Inflammatory macrophage (primary cell): ENCODE results near the gene SLC6A9.

ENCODE experiments used
- DNase-seq, 2 donors: peaks; one replicate each; pipeline ENCODE4 v3.0.0-alpha.2; 2020 to 2022
- total RNA-seq, 18 experiments: gene quantifications; one replicate each; lab custom pipeline; 2026; ENCODE audit warnings: mixed read lengths in 6 of 18, inconsistent platforms in 2 of 18; lab: John Stamatoyannopoulos, UW

The SLC6A9 gene
- total RNA-seq, result 0 to 0.65 (median 0.10) reads per million in 18 experiments

DNA sequence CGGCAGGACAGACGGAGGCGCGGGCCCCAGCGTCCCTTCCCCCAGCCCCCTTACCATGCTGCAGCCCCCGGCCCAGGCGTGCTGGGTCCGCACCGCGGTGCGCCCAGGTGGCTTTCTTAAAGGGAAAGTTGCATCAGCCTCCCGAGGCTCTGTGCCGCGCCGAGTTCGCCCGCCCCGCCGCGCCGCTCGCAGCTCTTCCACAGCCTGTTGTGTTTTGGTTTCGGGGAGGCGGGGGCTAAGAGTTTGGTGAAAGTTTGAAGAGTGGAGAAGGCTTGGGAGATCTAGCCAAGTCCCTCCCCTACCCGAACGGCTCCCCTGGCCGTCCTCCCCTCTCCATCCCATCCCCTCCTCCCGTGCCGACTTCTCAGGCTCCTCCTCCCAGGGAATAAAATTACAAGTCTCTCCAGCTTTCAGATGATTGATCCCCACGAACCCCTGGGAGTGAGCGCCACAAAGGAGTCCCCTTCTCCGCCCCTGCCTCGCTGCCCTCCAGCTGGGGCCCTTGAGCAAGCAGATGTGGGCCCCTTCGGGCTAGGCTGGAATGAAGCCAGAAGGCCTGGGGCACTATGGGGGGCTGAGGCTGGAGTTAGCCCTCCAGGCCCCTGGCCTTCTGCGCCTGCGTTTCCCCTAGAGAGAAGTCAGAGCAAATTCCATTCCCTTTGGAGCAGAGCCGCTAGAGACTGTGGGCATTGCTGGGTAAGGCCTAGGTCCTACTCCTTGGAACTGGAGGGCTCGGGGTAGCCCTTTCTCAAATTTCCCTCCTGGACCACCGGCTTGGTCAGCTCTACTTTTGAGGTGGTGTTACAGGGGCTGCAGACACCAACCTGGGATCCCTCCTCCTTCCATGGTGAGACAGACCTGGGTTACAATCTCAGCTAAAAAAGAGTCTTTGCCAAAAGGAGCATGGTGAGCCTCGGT, at the start of gene SLC6A9:
Gene SLC6A9 (minus strand): TSS at position 211 of the 918 bp plus-strand sequence. CDS start 7,185 bp downstream, outside the sequence.
- no peak for DNase-seq

DNA sequence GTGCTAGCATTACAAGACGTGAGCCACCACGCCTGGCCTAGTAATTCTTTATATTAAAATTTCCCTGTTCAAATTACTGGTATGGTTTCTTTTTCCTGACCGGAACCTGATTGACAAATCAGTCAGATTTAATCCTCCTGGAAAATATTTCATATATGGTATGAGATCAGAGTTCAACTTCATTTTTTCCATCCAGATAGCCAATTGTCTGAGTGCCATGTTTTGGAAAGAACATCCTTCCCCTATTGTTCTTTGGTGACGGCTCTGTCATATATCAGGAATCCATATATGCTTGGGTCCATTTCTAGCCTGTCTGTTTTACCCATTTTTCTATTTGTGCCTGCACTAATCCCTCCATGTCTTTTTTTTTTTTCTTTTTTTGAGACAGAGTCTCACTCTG, 48.3 kb upstream of the SLC6A9 start:
- no peak for DNase-seq

DNA sequence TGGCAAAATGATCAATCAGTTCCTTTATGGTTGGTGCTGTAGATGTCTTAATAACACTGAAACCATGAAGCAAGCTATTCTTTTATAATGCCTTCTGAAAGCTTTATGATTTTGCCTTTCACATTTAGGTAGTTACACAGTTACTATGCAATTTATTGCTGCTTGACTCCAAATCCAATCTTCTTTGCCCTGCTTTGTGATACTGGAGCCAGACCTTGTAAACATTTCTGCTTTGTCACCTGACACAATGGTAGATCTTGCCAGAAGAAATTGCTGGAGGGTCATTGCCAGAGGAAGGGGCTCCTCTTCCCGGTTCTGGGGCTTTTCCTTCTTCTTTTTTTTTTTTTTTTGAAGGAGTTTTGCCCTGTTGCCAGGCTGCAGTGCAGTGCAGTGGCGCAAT, 46.8 kb upstream of the SLC6A9 start:
- DNase-seq, result no peak

DNA sequence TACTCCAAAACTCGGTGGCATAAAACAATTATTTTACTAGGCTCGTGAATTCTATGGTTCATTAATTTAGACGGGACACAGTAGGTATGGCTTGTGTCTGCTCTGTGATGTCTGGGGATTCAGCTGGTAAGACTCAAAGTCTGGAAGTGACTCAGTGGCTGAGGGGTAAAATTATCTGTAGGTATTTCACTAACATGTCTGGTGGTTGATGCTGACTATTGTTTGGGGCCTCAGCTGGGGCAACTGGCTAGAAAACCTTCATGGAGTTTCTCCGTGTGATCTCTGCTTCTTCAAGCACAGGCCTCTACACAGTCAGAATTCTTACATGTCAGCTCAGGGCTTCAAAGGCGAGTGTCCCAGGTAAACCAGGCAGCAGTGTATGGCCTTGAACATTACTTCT, 46.2 kb upstream of the SLC6A9 start:
- DNase-seq, result no peak

DNA sequence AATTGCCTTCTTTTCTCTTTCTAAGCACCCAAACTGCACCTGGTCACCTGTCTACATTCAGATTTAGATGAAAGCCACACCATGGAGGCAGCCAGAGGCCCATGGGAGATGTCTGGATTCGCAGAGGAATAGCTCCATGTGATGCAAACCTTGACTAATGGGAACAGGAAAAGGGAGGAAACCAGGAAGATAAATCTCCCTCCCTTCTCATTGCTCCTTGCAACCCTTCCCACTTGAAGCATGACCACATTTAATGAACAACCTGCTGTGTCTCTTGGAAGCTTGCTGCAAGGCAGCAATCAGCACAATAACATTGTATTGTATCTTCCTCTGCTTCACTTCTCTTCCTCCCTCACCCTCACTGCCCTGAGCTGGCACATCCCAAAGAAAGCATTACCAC, 44.8 kb upstream of the SLC6A9 start:
- DNase-seq, result no peak

DNA sequence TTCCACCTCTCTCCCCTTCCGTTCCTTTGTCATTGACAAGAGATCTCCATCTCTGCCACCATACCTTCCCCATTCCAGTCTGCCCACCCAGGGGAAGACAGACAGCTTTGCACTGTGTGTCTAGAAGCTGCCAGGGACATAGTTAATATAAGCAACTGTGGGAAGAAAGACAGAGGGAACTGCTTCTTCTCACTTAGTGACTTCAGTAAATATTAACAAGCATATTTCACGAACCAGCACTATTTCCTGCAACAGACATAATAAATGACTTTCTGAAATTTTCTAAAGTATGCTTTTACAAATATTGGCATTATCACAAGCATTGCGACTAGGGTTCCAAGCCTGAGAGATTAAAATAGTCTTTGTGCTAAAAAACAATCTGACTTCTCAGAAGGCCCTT, 43.2 kb upstream of the SLC6A9 start:
- no peak for DNase-seq

DNA sequence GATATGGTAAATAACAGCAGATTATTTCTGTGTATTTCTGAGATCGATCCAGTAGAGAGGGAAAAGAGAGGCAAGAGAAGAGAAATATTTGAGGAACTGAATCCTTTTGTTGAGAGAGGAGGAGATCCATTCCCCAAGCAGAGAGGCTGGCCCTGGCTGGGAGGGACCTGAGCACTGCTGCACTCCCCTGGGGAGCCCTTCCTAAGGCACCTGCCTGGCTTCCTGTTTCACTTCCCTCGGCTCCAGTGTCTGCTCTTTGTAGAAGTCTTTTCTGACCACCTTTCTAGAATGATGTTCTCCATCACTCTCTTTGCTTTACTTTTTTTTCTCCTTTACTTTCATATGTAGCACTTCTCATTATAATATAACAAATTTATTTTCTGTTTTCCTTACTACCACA, 42.3 kb upstream of the SLC6A9 start:
- no peak for DNase-seq

DNA sequence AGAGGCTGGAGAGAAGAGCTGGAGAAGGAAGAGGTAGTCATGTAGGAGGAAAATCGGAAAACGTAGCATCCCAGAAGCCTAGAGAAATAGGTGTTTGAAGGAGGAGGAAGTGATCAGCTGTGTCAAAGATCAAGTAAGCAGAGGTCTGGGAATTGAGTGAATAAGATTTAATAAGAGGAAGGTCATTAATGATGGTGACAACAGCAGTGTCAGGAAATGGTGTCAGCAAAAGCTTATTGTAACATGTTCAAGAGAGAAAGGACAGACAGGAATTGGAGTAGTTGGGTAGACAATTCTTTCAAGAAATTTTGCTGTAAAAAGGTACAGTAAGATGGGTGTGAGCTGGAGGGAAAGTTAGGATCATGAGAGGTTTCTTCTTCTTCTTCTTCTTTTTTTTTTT, 41.6 kb upstream of the SLC6A9 start:
- peak in 1 of 2 donors; percentile 29 for DNase-seq

DNA sequence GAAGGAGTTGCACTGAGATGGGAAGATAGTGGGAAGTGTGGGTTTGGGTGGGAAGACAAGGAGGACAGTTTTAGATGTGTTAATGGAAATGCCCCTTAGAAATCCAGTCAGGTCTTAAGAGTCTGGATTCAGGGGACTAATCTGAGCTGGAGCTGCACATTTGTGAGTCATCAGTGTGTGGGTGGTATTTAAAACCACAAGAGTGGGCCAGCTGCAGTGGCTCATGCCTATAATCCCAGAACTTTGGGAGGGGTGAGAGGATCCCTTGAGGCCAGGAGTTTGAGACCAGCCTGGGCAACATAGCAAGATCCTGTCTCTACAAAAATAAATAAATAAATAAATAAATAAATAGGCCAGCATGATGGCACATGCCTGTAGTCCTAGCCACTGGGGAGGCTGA, 40.9 kb upstream of the SLC6A9 start:
- DNase-seq, result peak; percentile 74 to 87

DNA sequence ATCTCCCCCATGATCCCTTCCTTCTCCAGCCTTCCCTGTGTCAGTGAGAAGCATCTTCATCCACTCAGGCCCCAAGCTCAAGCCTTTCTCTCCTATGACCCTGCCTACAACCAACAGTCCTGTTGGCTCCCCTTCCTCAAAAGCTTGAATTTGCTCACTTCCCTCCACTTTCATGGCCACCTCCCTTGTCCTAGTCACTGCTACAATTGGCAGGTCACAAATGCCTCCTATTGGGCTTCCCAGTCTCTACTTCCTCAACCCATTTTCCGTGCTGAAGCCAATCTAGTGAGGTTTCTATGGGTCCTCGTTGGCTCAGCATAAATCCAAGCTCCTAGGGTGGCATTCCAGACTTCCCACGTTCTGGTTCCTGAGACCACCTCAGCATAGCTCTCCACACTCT, 40.2 kb upstream of the SLC6A9 start:
- peak; percentile 40 to 44 for DNase-seq

DNA sequence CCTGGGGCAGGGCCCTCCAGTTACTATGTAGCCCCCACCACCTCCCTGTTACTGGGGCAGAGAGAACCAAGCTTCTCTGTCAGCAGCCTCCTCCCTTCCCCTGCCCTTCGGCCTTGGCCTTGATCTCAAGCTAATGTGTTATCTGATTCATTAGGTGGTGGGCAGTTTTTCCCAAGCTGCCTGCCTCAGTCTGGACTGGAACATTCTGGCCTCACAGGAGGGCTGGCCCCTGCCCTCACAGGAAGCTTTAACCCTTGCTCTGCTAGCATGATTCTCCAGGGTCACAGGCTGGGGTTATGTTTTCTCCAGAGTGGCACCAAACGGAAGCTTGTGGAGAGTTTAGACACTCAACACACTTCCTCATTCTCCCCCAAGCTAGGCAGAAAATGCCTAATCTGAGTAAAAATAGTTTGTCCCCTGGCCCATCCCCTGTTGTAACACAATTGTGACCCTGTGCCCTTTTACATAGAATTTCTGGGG, 37.2 kb upstream of the SLC6A9 start:
- peak; percentile 70 to 86 for DNase-seq

DNA sequence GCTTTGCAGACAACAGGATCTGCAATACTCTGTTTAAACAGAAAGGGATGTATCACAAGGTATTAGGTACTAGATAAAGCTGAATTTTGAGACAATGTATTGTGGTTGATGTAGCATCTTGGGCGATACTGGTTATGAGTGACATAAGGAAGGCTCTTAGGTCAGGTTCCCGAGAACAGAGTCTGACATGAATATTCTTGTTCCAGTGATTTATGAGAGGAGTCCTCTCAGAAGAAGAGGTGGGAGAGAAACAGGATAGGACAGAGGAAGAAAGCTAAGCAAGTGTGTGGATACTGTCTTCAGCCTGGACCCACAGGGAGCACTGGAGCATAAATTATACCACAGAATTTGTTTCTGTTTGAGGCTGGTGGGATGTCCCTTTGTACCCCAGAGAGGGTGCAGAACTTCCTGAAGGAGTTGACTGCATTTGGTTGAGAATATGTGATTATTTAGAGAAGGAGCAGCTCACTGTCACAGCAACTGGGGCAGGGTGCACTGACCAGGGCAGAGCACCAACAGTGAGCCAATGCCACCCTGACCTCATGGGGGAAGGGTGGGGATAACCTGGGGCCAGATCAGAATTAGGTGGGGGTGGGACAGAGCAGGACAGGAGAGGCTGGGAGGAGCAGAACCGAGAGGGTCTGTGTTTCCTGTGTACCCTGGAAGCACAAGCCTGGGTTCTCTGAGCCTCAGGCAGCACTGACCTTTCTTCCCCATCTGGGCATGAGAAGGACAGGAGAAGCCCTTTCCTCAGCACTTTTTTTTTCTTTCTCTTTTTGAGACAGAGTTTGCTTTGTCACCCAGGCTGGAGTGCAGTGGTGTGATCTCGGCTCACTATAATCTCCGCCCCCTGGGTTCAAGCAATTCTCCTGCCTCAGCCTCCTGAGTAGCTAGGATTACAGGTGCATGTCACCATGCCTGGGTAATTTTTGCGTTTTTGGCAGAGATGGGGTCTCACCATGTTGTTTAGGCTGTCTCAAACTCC, 36.3 kb upstream of the SLC6A9 start:
- peak; percentile 24 to 51 for DNase-seq

DNA sequence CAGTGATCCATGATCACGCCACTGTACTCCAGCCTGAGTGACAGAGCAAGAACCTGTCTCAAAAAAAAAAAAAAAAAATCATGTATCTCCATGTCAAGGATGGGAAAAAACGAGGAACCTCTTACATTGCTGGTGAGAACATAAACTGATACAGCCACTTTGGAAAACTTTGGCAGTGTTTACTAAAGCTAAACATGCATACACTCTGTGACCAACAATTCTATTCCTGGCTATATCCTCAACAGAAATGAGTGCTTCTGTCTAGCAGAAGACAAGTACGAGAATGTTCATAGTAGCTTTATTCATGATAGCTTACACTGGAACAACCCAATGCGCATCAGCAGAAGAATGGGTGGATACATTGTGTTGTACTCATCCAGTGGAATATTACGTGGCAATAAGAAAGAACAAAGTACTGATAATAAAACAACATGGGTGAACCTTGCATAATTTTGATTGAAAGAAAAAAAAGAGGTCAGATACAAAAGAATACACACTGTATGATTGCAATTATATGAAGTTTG, 31.5 kb upstream of the SLC6A9 start:
- no peak for DNase-seq

DNA sequence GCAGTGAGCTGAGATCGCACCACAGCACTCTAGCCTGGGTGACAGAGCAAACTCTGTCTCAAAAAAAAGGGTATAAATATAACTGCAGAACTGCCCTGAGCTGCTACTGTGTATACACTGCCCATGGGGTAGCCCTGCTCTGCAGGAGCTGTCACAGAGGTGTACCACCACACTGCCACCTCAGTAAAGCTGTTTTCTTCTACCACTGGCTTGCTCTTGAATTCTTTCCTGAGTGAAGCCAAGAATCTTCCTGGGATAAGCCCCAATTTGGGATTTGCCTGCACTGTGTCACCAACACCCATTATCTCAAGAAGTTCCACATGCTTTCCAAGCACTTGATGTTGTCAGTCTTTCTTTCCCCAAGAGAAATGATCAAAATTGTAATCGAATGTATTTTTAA, 30.6 kb upstream of the SLC6A9 start:
- DNase-seq, result no peak

DNA sequence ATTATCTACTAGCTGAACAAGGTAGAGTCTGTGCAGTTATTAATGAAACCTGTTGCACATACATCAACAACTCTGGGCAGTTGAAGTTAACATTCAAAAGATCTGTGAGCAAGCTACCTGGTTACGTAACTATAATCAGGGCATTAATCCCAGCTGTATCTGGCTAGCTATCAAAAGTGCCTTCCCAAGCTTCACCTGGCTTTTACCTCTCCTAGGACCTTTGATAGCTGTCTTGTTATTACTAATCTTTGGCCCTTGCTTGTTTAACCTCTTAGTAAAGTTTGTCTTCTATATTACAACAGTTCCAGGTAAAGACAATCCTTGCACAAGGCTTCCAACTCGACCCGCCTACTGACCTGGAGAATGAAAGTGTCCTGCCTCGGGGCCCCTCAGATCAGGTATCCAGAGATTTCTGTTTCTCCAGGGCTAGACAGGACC, 29.6 kb upstream of the SLC6A9 start:
- DNase-seq, result no peak

DNA sequence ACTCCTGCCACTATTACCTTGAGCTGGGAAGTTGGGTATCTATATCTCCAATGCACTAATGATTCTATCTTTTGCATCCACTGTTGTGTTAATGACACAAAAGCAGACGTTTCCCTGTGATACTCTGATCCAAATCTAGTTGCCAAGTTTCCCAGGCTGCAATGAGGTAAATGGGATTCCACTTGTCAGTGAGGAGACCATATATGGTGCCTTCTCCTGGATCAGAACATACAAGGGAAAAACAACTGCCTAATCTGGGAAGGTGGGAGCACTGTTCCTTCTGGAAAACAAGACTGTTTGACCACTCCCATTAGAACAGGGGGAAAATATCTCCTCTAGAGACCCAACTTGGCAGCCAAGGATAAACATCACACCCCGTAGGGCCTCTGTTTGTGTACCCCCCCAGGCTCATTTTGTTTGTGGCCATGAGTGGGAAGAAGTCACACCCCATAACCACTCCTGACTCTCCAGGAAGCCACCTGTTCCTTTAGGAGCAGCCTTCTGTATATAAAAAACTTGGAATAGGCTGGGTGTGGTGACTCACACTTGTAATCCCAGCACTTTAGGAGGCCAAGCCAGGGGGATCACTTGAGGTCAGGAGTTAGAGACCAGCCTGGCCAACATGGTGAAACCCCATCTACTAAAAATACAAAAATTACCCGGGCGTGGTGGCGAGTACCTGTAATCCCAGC, 28.5 kb upstream of the SLC6A9 start:
- no peak for DNase-seq

DNA sequence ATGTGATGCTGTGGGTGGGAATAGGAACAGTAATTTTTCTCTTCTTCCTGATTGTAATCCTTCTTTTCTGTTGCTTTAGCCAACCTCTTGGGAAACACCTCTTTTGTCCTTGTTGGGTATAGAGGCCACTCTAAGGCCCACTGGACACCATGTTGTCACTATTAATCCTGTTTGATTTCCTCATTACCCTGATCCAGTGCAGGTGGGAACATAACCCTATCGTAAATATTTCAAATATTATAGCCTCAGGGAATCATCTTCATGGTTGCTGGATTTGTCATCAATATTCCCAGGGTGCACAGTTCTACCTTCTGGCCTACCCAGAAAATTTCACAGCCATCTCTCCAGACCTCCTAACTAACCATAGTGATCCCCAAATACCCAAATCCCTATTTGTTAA, 27.9 kb upstream of the SLC6A9 start:
- no peak for DNase-seq

DNA sequence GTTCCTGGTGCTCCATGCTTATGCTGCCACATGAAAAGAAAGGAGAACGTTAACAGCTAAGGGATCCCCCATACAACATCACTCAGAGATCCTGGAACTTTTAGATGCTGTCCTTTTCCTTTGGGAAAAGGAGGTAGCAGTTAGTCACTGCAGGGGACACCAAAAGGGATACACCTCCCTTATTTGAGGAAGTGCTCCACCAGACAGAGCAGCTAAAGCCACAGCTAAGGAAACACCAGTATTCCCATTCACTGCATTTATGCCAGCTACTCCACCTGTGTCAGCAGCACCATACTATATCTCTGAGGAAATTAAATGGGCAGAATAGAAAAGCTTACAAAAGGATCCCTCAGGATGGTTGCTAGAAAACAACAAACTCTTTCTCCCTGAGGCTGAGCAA, 26.0 kb upstream of the SLC6A9 start:
- DNase-seq, result no peak

DNA sequence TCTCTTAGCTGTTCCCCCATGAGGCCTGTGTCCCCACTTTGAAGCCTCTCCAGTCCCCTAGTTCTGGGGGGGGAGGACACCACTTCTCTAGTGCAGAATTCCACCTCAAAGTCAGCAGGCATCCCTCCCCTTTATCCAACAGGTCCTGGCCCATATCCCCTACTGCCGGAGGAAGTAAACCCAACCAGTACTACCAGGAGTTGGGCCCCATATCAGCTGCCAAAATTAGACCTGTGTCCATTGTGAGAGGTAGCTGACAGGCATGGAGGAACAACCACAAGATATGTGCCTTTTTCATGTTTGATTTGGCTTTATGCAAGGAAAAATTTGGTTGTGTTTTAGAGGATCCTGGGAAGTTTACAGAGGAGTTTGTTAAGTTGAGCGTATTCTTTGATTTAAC, 22.1 kb upstream of the SLC6A9 start:
- no peak for DNase-seq

DNA sequence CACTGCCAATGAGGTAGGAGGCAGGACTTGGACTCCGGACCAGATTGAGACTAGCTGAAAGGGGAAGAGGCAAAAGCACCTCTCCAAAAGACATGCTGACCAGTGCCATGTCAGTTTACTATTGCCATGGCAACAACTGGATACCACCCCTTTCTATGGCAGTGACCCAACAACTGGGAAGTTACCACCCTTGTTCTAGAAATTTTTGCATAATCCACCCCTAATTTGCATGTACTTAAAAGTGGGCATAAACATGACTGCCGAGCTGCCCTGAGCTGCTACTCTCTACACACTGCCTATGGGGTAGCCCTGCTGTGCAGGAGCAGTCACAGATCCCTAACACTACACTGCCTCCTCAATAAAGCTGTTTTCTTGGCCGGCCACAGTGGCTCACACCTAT, 19.0 kb upstream of the SLC6A9 start:
- peak in 1 of 2 donors; percentile 14 for DNase-seq

DNA sequence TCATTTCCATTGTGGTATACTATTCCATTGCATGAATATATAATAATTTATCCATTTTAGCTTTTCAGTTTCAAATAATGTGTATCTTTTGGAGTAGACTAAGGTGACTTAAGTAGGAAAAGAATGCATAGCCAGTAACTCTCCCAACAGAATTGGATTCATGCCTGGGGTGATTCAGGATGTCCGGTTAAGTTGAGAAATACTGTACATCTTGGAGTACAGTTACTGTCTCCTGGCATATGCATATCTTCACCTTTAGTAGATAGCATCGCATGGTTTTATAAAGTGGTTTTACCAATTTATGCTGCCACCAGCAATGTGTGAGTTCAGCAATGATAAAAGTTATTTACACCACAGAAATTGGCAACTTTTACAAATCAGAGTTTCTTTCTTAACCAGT, 18.6 kb upstream of the SLC6A9 start:
- no peak for DNase-seq

DNA sequence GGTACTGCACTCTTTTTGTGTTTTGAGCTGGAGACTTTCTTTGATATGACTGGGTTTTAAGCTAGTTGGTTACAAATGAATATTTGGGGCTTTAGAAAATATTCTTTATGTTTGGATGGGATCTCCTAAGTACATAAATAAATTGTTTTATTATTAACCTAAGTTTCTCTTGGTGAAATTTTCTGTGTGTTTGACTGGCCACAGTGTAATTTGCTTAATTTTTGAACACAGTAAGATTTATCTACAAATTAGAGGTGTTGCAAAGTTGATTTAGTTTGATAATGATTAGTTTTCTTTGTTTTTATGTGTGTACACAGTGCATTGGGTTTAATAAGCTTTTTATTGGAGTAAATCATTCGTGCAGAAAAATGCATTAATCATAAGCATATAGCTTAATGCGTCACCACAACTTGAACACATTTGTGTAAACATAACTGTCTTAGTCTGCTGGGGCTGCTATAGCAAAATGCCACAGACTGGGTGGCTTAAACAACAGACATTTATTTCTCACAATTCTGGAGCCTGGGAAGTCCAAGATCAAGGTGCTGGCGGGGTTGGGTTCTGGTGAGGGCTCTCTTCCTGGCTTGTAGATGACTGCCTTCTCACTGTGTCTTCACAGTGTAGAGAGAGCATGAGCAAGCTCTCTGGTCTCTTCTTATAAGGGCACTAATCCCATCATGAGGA, 17.4 kb upstream of the SLC6A9 start:
- no peak for DNase-seq
